ENCODE measurements around the gene TACR2.

TACR2 gene

GRCh38 chr10:69405221-69405620 lies 11.5 kb downstream of the TACR2 start:
- no peak for DNase-seq

DNA sequence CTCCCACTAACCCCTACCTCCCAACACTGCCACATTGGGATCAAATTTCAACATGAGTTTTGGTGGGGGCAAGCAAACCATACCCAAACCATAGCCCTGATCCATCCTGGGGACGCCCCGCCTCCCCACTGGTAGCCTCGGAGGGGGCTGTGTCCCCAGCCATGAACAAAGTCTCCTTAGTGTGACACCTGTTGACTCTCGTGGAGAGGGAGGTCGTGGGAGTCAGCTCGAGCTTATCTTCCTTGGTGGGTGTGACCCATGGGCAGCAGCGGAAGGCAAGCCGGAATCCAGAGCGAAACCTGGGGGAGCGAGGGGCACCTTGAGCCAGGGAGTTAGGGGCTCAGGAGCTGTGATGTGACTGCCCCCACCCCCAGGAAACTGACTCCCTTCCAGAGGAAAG lies 11.9 kb downstream of the TACR2 start:
- no peak for DNase-seq

DNA sequence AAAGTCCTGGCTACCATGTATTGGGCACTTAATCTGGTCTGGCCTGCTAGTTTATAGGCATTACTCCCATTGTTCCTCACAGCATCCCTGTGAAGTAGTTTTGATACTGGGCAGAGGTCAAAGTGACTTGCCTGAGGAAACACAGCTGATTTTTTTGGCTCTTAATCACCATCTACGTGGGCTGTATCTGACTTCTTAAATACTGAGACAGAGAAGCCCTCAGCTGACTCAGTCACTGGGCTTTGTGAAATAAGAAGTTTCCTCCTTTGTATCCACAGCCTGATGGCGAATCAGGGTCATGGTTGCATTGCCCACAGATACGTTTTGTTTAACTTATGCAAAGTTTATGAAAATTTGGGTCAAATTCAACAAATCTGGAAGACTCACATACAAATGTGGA lies 13.2 kb downstream of the TACR2 start:
- no peak for DNase-seq

GRCh38 chr10:69403066-69403465 lies 13.7 kb downstream of the TACR2 start:
- DNase-seq, result no peak

GRCh38 chr10:69402386-69402785 lies 14.3 kb downstream of the TACR2 start:
- no peak for DNase-seq

DNA sequence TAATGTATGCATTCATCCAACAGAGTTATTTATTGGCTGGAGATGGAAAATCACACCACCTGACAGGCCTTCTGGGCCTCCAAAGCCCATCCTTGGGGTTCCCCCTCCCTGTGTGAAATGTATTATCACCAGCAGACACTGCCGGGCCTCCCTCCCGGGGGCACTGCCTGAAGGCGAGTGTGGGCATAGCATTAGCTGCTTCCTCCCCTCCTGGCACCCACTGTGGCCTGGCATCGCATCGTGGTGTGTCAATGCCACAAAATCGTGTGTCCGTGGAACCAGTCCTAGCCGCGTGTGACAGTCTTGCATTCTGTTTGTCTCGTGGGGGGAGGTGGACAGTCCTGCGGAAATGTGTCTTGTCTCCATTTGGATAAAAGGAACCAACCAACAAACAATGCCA lies 15.3 kb downstream of the TACR2 start:
- no peak for DNase-seq

GRCh38 chr10:69400936-69401335 lies 15.8 kb downstream of the TACR2 start:
- no peak for DNase-seq

- no peak for DNase-seq
Observed at GRCh38 chr10:69398466-69398865, 18.3 kb downstream of the TACR2 start.

GRCh38 chr10:69397972-69398371 lies 18.7 kb downstream of the TACR2 start:
- DNase-seq, result no peak

- no peak for DNase-seq
Observed at GRCh38 chr10:69394020-69394419, 22.7 kb downstream of the TACR2 start.

DNA sequence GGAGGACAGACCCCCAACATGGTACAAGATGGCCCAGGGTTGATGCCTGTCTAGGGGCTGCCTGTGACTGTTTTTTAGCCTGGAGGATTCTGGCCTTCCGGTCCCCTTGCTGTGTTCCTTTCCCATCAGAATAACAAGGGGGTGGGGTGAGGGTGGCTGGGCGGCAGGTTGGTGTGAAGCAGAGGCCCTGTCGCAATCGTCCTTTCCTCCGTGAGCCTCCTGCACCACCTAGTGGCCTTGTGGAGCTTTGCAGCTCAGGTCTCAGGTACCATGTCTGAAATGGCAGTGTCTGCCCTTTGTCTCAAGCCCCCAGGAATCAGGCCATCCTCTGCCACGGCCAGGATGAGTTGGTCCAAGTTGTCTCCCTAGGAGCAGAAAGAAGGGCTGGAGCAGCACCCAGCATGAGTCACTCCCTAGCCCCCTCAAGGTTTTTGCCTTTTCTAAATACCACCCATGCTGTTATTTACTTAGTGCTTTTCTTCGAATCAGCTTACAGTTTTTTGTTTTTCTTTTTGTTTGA lies 24.2 kb downstream of the TACR2 start:
- DNase-seq, result peak in 48 of 56 donors; percentile 22 to 81 (median 52)

DNA sequence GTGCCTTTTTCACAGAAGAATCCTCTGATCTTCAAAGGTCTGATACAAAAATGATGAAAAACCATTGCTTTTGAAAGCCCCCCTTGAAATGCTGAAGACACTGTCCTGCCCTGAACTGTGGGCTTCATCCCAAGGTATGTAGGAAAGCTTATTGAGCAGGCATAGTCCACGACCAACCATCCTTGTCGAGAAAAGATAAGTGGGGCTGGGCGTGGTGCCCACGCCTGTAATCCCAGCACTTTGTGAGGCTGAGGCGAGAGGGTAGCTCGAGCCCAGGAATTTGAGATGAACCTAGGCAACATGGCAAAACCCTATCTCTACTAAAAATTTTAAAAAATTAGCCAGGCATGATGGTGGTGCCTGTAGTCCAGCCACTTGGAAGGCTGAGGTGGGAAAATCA lies 25.6 kb downstream of the TACR2 start:
- DNase-seq, result no peak

- DNase-seq, result no peak
Observed at GRCh38 chr10:69389827-69390490, 26.8 kb downstream of the TACR2 start.

GRCh38 chr10:69388488-69388887 lies 28.2 kb downstream of the TACR2 start:
- DNase-seq, result no peak

- DNase-seq, result no peak
Observed at GRCh38 chr10:69387500-69387899, 29.2 kb downstream of the TACR2 start.

GRCh38 chr10:69385454-69386350 lies 31.0 kb downstream of the TACR2 start:
- DNase-seq, result no peak

GRCh38 chr10:69384320-69384719 lies 32.4 kb downstream of the TACR2 start:
- DNase-seq, result no peak

DNA sequence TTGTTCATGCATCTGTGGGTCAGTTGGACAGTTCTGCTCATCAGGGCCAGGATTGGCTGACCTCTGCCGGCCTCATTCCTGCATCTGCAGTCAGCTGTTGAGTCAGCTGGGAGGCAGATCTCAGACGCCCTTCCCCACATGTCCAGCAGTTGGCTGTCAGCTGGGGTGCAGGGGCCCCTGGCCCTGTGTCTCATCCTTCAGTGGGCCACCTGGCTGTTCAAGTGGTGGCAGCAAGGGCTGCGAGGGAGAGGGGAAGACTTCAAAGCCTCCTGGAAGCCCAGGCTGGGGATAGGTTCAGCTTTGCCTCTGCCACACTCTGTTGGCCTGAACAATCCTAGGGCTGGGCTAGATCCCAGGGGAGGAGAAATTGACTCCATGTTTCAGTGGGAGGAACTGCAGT lies 33.2 kb downstream of the TACR2 start:
- no peak for DNase-seq

DNA sequence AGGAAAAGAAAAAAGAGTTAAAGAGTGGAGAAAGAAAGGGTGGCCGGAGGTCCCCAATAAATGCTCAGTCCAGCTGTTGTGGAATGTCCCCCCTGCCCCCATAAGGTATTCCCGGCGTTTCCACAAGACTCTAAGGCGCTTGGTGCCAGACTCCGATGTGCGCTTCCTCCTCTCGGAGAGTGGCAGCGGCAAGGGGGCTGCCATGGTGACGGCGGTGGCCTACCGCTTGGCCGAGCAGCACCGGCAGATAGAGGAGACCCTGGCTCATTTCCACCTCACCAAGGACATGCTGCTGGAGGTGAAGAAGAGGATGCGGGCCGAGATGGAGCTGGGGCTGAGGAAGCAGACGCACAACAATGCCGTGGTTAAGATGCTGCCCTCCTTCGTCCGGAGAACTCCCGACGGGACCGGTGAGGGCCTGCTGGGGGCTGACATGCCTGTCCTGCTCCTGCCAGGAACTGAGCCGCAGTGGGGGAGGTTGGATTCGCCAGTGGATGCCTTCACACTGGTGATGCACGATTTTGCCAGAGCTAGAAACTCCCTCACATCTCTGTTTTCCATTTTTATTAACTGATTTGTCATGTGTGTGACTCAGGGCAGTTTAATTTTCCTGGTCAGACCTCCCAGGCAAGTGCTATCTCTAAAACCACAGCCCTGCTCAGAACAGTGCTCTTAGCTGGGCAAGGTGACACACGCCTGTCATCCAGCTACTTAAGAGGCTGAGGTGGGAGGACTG lies 34.2 kb downstream of the TACR2 start:
- DNase-seq, result no peak

GRCh38 chr10:69379800-69380199 lies 36.9 kb downstream of the TACR2 start:
- DNase-seq, result no peak

DNA sequence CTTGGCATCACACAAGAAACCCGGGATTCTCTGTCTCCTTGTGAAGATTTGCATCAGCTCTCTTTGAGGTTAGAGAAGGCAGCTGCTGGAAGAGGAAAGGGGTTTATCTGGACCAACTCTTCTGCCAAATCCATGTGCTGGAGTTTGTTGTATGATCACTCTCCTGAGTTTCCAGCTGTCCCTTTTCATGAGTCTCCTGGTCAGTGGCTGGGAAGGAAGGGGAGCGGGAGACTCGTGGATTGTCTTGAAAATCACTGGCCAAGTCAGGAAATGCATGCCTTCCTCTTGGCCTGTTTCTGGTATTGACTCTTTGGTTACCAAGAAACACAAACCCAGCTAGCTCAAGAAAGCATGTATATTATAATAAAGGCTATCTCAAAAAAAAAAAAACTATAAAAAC lies 38.8 kb downstream of the TACR2 start:
- DNase-seq, result no peak

GRCh38 chr10:69377191-69377590 lies 39.5 kb downstream of the TACR2 start:
- DNase-seq, result no peak
